Forelimb muscle (tissue), 1 donor: ENCODE data around the gene ATP5ME. TPM values are rescaled to one million over a fixed set of nuclear protein-coding genes. Genes with fewer than 3 reads are reported as not detected.
"Not testable (repeated sequence)": the region's sequence is repeated elsewhere in the genome, so short reads cannot be mapped to it uniquely, and the experiment has no call there.

Source experiments
- DNase-seq: peaks from one replicate; pipeline ENCODE4 v3.0.0-alpha.2; 2013; ENCODE audit warnings: low read depth
- polyA plus RNA-seq: library from polyadenylated mRNA; unstranded; fragments of 120-200 nt; gene quantifications from one replicate; pipeline ENCODE4 v1.2.1, GENCODE V29; 2013; ENCODE audit not compliant: insufficient read length

ATP5ME gene
- polyA plus RNA-seq, 1 donor, result 288 TPM

GRCh38 chr4:656436-657337, 17.4 kb downstream of the ATP5ME start:
- DNase-seq, result no peak

GRCh38 chr4:655464-656151, 18.5 kb downstream of the ATP5ME start:
- DNase-seq, result no peak

- DNase-seq, result no peak
Observed at GRCh38 chr4:654871-655463, 19.1 kb downstream of the ATP5ME start.

- no peak for DNase-seq
Observed at GRCh38 chr4:654503-654845, 19.6 kb downstream of the ATP5ME start.

- no peak for DNase-seq
Observed at GRCh38 chr4:653831-654502, 20.1 kb downstream of the ATP5ME start.

GRCh38 chr4:653080-653821, 20.8 kb downstream of the ATP5ME start:
- no peak for DNase-seq

GRCh38 chr4:651884-652642, 22.0 kb downstream of the ATP5ME start:
- DNase-seq, result no peak

- DNase-seq, result no peak
Observed at GRCh38 chr4:650951-651883, 22.9 kb downstream of the ATP5ME start.

- no peak for DNase-seq
Observed at GRCh38 chr4:650461-650860, 23.6 kb downstream of the ATP5ME start.

- DNase-seq, result no peak
Observed at GRCh38 chr4:649751-650310, 24.2 kb downstream of the ATP5ME start.

GRCh38 chr4:649293-649625, 24.8 kb downstream of the ATP5ME start:
- no peak for DNase-seq

- DNase-seq, result no peak
Observed at GRCh38 chr4:648579-649292, 25.3 kb downstream of the ATP5ME start.

- no peak for DNase-seq
Observed at GRCh38 chr4:647481-647880, 26.6 kb downstream of the ATP5ME start.

GRCh38 chr4:646460-646859, 27.6 kb downstream of the ATP5ME start:
- DNase-seq, result no peak

GRCh38 chr4:642366-642765, 31.7 kb downstream of the ATP5ME start:
- DNase-seq, result not testable (repeated sequence)

GRCh38 chr4:637536-638280, 36.4 kb downstream of the ATP5ME start:
- DNase-seq, result no peak

GRCh38 chr4:636628-637159, 37.4 kb downstream of the ATP5ME start:
- no peak for DNase-seq
